Fibroblast of peridontal ligament (primary cell): ENCODE measurements around the gene GPI.
A peak's percentile ranks its signal among the peaks of the same experiment; 100 is the strongest.

Experiments used
- DNase-seq: peaks from one replicate; pipeline ENCODE4 v3.0.0-alpha.2; 2010; ENCODE audit errors: extremely low read depth

The GPI gene

GRCh38 chr19:34404109-34404909 is 39.3 kb downstream of the GPI start, which contains the start of gene PDCD2L:
PDCD2L (plus strand) TSS chr19:34404399; CDS start chr19:34404431, 32 bp downstream.
- peak; percentile 87 for DNase-seq

DNA sequence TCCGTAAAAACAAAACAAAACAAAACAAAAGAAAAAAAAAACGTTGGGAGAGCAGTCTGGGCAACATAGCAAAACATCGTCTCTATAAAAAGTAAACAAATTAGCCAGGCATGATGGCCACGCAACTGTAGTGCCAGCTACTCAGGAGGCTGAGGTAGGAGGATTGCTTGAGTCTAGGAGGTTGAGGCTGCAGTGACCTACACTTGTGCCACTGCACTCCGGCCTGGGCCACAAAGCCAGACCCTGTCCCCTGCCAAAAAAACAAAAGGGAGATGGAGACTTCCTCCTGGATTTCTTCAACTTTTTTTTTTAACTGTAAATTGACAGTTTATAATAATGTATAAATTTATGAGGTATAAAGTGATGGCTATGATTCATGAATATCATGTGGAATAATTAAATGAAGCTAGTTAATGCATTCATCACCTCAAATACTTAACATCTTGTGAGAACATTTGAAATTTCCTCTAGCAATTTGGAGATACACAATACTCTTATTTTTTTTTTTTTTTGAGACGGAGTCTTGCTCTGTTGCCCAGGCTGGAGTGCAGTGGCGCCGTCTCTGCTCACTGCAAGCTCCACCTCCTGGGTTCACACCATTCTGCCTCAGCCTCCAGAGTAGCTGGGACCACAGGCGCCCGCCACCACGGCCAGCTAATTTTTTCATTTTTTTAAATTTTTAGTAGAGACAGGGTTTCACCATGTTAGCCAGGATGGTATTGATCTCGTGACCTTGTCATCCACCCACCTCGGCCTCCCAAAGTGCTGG is 41.1 kb downstream of the GPI start:
- no peak for DNase-seq

GRCh38 chr19:34408411-34408810 is 43.4 kb downstream of the GPI start:
- no peak for DNase-seq

GRCh38 chr19:34409189-34410164 is 44.5 kb downstream of the GPI start:
- DNase-seq, result no peak

DNA sequence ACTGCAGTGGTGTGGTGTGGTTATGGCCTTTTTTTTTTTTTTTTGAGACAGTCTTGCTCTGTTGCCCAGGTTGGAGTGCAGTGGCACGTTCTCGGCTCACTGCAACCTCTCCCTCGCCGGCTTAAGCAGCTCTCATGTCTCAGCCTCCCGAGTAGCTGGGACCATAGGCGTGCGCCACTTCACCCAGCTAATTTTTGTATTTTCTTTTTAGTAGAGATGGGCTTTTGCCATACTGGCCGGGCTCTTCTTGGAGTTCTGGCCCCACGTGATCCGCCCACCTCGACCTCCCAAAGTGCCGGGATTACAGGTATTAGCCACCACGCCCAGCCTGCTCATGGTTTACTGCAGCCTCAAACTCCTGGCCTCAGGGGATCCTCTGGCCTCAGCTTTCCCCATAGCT is 46.2 kb downstream of the GPI start:
- DNase-seq, result no peak

- DNase-seq, result no peak
Observed at GRCh38 chr19:34416021-34416545, 51.1 kb downstream of the GPI start.

DNA sequence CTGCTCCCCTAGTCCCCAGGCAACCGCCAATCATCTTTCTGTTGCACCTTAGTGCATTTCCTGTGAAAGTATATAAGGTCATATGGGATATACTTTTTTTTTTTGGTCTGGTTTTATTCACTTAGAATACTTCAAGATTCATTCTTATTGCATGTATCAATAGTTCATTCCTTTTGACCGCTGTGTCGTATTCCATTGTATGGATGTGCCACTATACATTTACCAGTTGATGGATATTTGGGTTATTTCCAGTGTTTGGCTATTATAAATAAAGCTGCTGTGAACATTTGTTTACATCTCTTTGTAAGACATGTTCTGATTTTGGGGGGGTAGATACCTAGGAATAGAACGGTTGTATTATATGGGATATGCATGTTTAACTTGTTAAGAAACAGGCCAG is 53.3 kb downstream of the GPI start:
- DNase-seq, result no peak

DNA sequence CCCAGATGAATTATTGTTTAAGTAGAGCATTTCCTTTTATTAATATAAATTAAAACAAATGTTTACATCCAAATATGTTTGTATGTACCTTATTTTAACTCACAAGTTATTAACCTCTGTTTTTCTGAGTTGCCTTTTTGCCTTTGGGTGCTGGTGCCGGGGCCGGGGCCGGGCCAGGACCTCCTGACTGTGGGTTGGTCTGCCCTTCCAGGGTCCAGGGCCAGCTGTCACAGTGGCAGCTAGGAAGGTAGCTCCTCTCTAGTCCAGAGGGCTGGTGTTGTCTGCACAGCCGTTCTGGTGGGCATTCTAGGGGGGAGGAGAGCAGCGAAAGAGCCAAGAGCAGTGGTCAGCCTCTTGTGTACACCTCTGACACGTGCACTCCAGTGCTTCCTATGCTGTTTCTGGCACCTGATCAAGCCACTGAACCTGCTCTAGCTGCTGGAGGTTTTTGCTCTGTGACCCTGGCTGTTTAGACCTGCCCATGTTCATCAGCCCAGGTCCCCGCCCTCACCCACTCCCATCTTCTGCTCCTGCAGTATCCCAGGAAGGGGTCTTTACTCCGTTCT is 61.2 kb downstream of the GPI start:
- DNase-seq, result no peak

DNA sequence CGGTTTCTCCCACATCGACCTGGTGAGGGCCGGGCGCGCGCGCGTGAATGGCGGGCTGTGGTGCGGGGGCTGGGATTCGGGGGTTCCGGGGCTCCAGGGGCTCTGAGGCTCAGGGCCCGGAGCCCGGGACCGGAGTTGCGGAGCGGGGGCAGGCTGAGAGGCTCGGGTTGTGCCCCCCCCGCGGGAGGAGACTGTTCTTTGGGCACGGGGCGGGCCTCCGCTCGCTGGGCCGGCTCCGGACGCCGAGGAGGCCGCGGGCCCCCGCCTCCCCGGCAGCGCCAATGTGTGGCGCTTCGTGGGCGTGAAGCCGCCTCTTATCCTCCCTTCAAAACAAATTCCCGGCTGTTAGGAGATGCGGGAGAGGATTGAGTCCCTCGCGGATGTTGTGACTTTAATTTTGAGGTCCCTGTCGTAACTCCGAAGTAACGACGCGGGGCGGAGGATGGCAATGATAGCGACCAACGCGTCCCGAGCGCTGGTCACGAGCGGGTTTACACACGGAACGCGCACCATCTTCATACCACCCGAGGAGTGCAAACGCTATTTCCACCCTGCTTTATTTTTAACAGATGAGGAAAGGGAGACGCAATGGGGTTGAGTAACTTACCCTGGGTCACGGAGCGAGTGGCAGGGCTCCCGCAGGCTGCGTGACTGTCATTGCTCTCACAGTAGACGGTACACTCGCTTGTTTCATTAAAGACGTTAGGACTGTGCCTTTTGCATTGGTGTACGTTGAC is 63.7 kb downstream of the GPI start:
- peak; percentile 50 for DNase-seq

- no peak for DNase-seq
Observed at GRCh38 chr19:34429553-34429952, 64.6 kb downstream of the GPI start.

- peak; percentile 60 for DNase-seq
Observed at GRCh38 chr19:34430738-34431625, 66.0 kb downstream of the GPI start.

GRCh38 chr19:34431681-34432402 is 66.8 kb downstream of the GPI start:
- peak; percentile 48 for DNase-seq

GRCh38 chr19:34432797-34433196 is 67.8 kb downstream of the GPI start:
- peak; percentile 79 for DNase-seq

GRCh38 chr19:34436716-34437115 is 71.7 kb downstream of the GPI start:
- no peak for DNase-seq

DNA sequence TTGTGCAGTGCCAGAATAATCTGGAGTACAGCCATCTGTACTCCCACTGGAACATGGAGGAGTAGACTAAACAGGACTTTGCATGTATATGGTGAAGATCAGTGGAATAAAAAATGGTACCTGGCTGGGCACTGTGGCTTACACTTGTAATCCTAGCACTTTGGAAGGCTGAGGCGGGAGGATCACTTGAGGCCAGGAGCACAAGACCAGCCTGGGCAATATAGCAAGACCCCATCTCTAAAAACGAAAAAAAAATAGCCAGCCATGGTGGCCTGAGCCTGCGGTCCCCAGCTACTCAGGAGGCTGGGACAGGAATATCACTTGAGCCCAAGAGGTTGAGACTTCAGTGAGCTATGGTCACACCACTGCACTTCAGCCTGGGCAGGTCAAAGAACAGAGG is 83.2 kb downstream of the GPI start:
- no peak for DNase-seq
